HG02642 (cell line): ENCODE results near the gene RBMS3.

Experiments used
- ATAC-seq: cut with Tn5 transposase; IDR thresholded peaks from one replicate; pipeline ENCODE4 v1.9.1; 2021; ENCODE audit warnings: mild to moderate bottlenecking; ENCODE audit not compliant: unreplicated experiment, poor library complexity

The RBMS3 gene

DNA sequence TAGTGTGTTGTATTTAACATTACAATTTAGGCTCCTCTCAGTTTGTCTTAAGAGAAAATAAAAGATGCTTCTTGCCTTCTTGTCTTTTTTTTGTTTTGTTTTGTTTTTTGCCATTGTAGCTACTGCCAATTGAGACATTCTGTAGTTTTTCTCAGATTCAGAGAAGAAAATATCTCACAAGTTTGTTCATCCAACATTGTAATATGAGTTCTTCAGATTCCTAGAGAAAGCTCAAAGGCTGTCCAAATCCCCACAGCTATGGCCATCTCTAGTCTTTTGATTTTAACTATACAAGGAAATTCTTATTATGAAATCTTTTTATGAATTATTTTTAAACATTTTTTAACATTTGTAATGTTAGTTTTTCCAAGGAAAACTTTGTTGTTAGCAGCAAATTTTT is 264.7 kb downstream of the RBMS3 start:
- ATAC-seq = no peak

DNA sequence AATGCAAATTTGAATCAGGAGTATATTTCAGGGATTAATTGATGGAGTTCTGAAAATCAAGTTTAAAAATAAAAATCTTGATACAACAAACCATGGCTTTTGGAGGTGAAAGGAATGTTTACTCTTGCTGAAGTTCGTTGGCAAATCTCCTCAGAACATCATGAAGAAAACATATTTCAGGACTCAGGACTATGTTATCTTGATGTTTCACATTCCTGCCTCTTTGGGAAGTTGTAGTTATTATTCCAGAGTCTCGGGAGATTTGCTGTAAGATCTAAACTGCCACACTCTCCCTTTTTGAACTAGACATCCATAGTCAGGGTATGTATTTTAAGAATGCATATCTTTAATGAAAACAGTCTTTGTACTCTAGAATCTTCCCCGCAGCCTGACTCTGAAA is 271.2 kb downstream of the RBMS3 start:
- no peak for ATAC-seq

DNA sequence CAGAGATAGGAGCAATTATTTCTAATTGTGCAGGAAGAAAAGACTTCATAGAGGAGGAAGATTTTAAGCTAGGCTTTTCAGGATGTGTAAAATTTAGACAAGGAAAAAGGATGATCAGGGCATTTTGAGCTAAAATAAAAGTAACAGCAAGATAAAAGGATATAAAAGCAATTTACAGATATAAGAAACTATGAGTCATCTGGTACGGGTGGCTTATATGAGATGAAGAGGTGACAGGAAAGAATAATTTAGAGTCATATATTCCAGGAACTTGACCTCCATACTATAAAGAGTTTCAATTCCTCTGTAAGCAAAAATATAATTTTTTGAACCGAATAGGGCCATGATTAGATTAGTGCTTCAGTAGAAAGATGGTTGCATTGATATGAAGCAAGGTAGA is 273.7 kb downstream of the RBMS3 start:
- no peak for ATAC-seq

DNA sequence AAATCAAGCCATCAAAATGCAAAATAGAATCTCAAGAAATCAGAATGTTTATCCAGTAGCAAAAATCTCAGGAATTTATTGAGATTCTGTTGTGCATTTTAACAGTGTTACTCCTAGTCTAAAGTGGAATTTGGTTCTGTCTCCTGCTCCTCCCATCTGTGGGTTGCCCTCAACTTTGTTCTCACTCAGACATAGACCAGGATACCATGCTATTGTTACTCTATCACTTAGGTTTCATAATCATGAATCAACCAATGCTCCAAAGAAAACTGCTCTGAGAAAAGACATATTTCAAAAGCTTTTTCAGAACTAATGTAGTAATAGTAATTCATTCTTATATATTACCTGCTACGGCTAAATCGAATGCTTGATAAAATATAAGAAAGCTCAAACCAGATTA is 274.7 kb downstream of the RBMS3 start:
- no peak for ATAC-seq

DNA sequence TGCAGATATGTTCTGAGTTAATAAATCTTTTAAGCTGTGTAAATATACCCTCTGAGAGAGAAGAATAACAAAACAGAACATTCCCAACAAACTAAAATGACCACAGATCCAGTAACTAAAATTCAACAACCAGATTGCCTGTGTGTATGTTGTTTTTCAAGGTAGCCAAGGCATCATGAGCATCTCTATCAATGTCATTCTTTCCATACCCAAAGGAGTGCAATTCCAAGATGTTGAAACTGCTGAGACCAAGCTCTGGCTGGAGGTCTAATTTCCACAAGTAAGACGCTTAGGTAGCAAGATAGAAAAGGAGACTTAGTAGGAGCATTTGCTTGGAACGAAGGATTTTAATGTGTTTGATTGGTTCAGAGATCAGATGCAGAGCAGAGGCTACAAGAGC is 276.3 kb downstream of the RBMS3 start:
- no peak for ATAC-seq

DNA sequence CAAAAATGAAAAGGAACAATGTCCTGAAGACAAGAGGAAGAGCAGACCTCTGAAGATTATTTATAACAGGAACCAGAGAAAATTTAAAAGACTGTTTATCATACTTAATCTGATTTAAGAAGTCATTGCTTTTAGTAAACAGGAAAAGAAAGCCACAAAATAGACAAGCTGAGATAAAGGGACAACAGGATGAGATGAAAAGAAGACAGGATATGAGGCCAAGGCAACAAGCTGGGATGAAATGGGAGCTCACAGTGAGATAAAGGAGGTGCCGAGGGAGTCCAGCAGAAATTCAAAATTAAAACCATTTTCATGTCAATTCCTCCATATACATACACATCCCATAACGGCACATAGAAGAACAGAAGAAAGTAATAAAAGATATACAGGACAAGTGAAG is 277.0 kb downstream of the RBMS3 start:
- ATAC-seq = no peak

DNA sequence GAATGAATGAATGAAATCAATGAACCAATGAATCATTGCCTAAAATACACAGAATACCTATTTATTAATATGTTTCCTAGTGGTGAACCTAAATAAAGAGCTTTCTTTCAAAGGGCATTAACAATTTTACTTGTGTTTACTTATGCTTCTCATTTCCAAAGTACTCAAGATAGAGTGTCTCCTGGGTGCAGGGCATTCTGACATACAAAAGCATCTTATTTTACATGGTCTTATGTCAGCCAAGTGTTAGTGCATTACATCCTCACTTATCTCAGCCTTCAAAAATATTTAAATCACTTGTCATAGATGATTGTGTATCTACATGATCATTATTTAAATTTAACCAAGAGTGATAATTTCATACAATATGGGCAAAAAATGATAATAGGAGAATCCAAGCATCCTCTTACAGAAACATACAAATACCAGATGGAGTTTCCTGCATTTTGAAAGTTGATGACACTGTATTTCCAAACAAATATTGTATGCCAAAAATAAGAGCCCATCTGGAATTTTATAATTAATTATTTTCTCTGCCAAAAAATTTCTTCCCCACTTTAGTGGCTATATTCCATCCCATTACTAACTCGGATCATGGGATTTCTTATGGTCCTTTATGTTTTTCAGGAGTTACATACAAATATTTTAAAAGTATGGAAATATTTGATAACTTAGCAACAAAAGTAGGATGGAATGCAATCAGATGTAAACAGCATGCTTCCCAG is 279.0 kb downstream of the RBMS3 start:
- no peak for ATAC-seq

DNA sequence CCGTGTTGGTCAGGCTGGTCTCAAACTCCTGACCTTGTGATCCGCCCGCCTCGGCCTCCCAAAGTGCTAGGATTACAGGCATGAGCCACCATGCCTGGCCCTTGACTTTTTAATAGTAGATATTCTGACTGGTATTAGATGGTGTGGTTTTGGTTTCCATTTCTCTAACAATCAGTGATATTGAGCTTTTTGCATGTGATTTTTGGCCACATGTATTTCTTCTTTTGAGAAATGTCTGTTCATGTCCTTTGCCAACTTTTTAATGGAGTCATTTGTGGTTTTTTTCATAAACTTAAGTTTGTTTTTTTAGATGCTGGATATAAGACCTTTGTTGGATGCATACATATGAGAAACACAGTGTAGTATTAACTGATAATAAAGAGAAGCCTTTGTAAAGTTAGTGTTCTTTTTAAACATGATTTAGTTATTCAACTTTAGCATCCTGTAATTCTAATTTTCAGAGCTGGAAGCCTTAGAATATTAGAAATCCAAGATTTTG is 280.8 kb downstream of the RBMS3 start:
- no peak for ATAC-seq

DNA sequence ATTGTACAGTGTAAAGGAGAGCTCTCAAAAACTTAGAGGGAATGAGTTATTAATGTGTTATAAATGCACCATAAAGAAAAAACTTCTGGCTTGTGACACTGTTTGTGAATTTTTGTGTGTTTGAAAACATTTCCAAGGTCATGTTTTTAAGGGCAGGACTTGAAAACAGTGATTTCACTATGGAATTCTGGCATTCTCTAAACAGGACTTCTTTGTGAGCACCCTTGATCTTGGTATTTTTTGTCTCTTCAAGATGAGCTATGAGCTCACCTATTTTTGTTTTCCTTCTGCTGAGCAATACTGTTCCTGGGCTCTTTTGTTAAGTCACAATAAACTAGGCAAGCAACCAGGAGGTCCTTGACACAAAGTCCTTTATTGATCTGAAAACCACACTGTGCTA is 284.4 kb downstream of the RBMS3 start:
- no peak for ATAC-seq

DNA sequence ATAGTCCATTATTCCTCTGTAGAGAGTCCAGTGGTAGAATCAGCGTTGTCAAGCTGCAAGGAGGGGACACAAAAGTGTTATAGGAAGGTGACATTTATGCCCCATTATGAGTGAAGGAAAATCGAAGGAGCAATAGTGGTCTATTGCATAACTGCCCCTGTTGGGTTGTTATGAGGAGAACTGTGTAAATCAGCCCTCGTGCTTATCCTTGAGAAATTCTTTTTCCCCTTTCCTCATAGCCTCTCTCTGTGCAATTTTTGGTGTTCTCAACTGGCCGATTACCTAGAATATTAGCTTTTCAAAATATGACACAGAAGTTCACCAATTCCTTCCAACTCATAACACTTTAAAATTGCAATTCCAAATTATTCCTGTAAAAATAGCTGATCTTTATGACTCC is 286.6 kb downstream of the RBMS3 start:
- ATAC-seq = no peak

DNA sequence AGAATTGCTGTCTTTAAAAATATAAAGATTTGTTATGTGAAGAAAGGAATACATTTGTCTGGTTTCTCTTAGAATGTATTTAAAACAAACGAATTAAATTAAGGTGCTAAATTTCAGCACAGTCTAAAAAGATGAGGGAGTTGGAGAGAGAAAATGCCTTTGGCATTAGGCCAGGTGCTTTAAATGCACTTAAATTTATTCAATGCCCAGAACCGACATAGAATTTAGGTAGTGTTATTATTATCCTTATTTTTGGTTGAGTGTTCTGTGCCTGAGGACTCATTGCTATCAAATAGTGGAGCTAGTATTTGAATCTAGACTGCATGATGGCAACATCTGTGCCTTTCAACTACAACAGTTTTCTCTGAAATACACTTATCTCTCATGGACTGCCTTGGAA is 287.5 kb downstream of the RBMS3 start:
- ATAC-seq = no peak

DNA sequence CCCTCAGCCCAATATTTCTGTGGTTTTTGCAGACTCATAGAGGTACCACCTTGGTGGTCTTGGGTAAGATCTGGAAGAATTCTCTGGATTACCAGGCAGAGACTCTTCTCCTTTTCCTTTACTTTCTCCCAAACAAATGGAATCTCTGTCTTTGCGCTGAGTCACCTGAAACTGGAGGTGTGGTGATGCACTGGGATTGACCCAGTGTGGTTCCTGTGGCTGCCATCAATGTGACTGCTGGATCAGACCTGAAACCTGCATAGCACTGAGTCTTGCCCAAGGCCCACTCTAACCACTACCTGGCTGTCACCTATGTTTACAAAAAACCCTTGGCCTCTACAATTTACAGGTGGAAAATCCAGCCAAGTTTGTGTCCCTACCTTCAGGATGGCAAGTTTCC is 295.3 kb downstream of the RBMS3 start:
- no peak for ATAC-seq

DNA sequence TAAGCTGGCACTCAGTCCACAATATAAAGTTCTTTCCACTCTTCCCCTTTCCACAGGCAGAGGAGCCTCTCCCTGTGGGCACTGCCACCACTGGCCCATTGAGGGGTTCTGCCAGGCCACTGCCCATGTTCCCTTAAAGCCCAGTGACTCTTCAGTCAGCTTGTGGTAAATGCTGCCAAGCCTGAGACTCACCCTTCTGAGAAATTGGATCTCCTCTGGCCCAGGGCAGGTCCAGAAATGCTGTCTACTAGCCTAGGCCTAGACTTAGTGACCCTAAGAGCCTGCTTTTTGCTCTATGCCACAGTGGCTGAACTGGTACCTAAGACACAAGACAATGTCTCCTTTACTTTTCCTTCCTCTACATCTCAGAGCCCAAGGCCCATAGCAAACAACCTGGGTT is 295.8 kb downstream of the RBMS3 start:
- no peak for ATAC-seq

DNA sequence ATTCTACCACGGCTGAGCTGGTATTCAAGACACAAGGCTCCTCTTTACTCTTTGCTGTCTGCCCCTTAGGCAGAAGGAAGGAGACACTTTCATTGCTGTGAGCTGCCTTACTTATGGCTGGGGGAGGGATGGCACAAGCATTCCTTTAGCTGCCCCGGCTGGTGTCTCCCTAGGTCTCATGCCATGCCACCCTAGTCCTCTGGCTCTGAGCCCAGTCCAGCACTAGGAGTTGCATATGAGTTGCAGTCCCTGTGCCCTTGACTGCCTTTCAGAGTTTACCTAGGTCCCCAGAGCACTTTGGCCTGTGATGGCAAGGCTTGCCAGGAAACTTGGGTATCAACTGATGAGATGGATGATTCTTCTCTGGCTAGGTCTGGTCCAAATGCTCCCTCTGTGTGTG is 296.4 kb downstream of the RBMS3 start:
- no peak for ATAC-seq

DNA sequence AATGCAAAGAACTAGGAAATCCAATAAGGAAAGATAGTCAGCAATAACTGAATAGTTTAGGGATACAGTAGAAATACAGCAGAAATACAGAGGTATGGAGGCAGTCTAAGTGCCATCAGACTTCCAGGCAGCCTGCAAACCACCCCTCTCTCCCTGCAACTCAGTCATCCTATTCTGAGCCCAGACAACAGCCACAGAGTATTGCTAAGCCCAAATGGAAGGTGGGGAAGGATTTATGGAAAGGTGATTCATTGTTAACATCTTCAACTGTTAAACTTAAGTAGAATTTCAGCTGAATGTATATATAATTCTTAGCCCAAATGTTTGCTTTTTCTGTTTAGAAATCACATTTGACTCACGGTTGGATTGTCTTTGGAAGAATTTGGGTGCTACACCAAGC is 300.4 kb downstream of the RBMS3 start:
- ATAC-seq = no peak

DNA sequence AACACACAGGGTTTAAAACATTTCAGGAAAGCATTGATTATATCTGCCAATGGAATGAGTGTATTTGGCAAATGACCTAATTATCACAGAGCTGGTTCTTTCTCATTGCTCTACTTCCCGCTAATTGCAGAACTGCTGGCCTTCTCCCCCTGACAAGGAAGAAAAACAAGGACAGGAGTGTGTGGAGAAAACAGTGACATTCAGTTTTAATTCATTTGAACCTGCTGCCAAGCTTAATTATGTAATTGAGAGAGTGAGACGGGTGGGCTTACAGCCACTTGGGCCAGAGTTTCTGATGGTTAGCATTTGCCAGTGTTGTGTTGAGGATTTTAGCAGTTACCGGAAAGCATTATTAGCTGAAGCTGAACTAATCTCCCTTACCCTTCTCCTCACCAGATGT is 301.4 kb downstream of the RBMS3 start:
- no peak for ATAC-seq

DNA sequence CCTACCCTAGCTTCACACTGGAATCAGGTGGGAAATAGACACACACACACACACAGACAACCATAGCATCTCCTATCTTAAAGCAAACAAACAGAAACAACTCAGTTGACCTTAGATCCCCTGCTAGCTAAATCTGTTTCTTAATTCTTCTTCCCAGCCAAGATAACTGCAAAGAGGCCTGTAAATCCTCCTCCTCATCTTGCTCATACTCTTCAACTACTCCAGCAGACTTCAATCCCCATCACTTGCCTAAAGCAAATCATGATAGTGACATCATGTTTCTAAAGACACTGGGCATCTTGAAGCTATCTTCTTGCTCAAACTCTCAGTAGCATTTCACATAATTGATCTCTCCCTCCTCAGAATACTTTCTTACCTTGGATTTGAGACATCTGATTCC is 303.0 kb downstream of the RBMS3 start:
- no peak for ATAC-seq

DNA sequence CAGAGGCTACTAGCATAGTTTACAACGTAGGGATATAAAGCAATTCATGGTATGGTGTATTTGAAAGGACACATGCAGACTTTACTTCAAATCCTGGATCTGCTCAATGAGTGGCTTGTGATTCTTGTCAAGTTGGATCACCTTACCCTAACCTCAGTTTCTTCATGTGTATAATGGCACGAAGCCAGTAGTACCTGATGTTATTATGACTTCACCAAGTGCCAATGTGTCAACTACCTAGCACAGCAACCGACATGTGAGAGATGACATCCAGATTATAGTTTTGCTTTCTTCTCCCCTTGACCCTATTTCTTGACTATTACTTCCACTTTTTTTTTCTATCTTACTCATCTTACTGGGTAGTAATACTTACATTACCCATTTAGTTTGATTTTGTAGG is 304.5 kb downstream of the RBMS3 start:
- ATAC-seq = no peak

DNA sequence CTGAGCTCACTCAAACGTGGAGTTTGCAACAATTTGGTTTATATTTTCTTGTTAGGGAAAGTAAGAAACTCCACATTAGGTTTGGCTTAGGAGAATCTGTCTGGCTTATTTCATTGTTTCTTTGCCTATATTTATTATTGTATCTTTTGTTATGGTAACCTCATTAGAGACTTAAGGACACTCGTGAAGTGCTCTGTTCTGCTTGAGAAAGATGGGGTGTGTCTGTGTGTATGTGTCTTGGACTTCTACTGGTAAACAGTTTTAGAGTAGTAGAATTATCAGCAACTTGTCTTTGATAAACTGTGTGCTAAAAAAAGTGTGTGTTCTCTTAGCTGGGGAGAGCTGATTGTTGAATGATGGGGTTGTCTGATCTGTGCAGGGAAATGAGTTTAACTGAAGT is 306.5 kb downstream of the RBMS3 start:
- ATAC-seq = no peak

DNA sequence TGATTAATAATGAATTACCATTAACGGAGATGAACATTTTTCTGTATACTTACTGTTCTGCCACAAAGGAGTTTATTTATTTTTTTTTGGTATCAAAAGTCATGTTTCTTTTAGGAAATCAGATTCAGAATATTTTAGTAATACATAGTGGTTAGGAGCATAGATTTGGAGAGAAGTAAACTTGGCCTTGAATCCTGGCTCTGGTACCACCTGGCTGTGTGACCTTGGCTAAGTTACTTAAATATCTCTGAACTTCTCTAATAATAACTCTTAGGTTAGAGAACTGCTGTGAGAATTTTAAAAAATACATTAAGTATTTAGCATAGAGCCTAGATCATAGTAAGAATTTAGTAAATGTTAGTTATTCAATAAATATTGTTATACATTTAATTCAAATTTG is 309.1 kb downstream of the RBMS3 start:
- no peak for ATAC-seq

DNA sequence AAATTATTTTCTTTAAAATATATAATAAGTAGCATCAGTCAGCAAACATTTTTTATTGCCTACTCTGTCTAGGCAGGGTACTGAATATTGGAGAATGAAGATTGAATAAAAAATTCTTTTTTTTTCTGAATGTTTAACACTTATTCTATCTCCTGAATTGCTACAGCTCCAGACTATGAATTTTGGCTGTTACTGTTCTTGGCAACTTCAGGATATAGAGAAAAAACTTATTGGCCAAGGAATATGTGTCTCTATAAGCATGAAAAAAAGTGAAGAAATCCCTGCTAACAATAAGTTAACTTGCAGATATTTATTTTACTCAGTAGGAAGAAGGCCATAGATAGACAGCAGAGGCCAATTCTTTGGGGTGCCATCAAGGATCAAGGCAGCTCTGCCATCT is 309.6 kb downstream of the RBMS3 start:
- no peak for ATAC-seq

DNA sequence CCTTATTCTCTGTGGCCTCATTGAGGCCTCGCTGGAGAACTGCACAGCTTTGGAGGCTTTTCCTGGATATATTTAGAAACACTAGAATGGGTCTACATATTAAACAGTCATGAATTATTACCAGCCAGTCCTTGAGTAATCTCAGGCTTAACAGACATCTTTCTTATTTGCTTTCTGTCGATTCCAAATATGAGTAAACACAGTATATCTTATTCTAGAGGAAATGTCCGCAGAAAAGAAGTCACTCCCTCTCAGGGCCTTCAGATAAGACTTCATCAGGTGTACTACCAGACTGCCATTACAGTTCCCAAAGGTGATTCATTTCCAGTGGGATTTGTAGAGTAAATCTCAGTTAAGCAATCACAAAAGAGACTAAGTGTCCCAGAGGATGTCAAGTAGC is 310.7 kb downstream of the RBMS3 start:
- ATAC-seq = no peak

DNA sequence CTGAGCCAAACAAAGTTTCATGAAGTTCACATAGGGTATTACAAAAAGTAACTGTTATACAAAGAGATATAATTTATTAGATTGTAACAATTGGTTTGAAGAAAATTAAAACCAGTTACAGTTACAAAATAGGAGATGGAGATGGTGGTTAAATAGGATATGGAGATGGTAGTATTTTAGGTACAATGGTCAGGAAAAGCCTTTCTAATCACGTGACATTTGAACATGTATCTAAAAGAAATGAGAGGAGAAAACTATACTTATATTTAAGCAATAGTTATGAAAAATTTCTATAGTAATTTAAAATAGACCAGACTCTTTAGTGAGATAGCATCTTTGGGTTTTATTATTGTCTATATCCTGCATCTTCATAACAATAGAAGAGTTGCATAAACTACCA is 312.9 kb downstream of the RBMS3 start:
- ATAC-seq = no peak
